HG03064 (cell line): ENCODE results near the gene PSMA7.

ENCODE experiments used
- ATAC-seq: cut with Tn5 transposase; IDR thresholded peaks from one replicate; pipeline ENCODE4 v1.9.1; 2021; ENCODE audit warnings: low read depth; ENCODE audit not compliant: unreplicated experiment

PSMA7 gene

DNA sequence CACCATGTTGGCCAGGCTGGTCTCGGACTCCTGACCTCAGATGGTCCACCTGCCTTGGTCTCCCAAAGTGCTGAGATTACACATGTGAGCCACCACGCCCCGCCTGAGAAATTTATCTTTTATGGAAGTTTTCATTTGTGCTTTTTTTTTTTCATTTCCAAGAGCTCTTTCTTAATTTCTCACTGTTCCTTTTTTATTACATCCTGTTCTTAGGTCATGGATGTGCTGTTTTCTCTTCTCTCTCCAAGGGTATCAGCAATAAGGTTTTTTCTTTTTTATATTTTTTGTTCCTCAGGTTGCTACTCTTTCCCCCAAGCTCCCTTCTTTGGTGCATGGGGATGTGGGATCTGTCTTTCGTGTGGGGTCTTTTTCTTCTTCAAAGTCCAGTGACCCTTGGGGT is 42.1 kb downstream of the PSMA7 start:
- no peak for ATAC-seq

DNA sequence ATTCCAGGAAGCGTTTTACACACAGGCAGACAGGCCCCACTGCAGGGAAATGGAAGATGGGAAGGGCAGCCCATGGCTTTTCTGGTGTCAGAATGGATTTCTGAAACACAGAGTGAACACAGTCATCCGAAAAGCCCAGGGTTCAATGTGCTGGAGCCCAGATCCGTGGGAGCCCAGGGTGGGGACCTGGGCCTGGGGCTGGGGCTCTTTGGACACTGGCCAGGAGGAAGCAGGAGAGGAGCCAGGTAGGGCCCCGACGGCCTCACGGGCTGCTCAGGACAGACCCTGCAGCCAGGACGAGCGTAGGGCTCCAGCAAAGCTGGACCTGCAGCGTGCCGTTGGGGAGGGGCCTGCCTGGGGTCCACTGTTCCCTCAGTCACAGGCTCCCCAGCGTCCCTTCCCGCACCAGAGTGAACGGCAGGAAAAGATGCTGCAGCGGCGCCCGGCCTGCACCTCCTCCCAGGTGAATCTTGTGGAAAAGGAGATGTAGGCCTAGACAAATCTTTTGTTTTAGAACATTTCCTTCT is 45.2 kb downstream of the PSMA7 start:
- no peak for ATAC-seq

DNA sequence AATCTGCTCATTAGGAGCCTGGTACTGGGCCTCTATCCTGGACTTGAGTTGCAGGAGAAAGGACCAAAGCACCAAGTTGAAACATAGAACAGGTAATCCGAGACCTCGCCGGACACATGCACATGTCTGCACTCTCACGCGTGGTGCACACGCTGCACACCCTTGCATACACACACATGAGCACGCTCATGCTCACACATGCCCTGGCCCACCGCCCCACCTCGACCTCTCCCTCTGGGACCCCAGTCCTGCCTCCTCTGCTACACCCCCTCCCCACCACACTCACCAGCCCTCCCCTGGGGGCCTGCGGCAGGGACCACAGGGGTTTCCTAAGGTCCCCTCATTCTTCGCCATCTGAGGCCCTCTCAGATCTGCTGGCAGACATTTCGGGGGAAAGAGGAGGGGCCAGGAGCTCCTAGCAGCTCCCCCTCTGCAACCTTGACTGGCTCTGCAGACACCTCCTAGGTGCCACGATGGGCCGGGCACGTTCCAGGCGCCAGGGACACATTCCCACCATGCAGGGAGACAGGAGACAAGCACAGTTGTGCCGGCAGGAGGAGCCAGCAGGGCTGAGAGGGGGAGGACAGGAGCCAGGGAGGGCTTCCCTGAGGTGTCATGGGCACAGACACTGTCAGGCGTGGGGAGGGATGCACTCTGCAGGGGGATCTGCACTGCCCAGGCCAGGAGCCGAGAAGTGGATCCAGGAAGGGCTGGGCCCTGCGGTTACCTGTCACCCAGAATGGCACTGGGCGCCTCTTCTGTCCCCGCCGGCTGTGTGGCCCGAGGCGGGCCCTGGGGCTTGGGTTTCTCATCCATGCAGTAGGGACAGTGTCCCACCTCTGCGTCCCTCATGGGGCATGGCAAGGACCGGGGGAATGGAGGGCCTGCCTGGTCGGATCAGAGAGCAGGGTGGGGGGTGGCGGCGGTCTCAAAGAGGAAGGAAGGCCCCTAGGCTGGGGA is 46.5 kb downstream of the PSMA7 start:
- ATAC-seq, result no peak

DNA sequence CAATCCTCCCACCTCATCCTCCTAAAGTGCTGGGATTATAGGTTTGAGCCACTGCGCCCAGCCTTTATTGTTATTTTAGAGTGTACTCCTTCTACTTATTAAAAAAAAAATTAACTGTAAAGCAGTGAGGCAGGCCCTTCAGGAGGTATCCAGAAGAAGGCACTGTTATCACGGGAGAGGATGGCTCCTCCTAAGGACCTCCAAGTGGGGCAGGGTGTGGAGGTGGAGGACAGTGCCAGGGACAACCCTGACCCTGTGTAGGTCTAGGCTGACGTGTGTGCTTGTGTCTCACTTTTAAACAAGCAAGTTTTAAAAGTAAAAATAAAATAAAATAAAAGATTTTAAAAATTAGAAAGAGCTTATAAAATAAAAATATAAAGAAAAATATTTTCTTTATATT is 53.8 kb downstream of the PSMA7 start:
- ATAC-seq, result no peak

DNA sequence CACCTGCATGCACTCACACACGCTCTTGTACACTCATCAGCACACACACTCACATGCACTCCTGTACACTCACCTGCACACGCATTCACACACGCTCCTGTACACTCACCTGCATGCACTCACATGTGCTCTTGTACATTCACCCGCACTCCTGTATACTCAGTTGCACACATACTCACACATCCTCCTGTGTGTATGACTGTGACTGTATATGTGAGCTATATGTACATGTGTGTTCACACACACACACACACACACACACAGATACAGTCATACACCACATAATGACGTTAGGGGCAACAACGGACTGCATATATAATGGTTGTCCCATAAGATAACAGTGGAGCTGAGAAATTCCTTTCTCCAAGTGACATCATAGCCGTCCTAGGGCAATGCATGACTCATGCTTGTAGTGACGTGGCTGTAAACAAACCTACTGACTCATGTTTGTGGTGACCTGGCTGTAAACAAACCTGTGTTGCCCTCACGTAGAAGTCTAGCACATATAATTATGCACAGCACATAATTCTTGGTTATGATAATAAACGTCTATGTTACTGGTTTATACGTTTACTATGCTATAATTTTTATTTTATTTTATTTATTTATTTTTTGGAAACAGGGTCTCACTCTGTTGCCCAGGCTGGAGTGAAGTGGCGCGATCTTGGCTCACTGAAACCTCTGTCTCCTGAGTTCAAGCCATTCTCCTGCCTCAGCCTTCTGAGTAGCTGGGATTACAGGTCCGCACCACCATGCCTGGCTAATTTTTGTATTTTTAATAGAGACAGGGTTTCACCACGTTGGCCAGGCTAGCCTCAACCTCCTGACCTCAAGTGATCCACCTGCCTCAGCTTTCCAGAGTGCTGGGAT is 54.7 kb downstream of the PSMA7 start:
- no peak for ATAC-seq

DNA sequence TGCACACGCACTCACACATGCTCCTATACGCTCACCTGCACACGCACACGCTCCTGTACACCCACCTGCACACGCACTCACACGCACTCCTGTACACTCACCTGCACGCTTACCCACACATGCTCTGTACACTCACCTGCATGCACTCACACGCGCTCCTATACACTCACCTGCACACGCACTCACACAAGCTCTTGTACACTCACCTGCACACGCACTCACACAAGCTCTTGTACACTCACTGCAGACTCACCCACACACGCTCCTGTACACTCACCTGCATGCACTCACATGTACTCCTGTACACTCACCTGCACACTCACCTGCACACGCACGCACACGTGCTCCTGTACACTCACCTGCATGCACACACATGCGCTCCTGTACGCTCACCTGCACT is 55.6 kb downstream of the PSMA7 start:
- no peak for ATAC-seq

DNA sequence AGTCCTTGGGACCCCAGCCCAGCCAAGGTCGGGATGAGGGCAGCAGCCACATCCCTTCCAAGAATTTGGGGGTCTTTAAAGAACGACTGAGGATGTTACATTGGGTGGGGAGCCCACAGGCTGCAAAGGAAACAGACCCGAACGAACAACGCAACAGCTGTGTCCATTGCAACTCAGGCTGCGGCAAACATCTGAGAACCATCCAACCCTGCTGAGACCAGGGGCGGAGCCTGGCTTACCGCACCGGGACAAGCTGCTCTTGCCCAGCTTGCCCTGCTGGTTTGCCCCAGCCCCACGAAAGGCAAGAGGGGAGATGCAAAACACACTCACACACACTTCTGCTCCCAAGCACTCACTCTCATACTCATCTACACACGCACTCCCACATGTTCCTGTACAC is 56.0 kb downstream of the PSMA7 start:
- ATAC-seq, result no peak
